Fibroblast of lung (primary cell): ENCODE data around the gene LSM2. TPM values are rescaled to one million over a fixed set of nuclear protein-coding genes. Genes with fewer than 3 reads are reported as not detected.

Experiments
- DNase-seq, 2 donors: peaks; one replicate each; pipeline versions ENCODE4 v3.0.0 to v3.0.0-alpha.2; 2010; ENCODE audit warnings: low read depth in 2 of 2
- H2AFZ ChIP-seq: 2 replicates; pipeline ENCODE4 v1.5.1; 2012; ENCODE audit warnings: low read length, control low read depth, inconsistent platforms
- H3K27ac ChIP-seq: 2 replicates; pipeline ENCODE4 v1.5.1; 2011; ENCODE audit warnings: low read length, control low read depth; ENCODE audit not compliant: insufficient read depth
- H3K27me3 ChIP-seq: 2 replicates; pipeline ENCODE4 v1.5.1; 2011; ENCODE audit warnings: mild to moderate bottlenecking, low read length; ENCODE audit not compliant: control insufficient read depth, insufficient read depth
- H3K36me3 ChIP-seq: 2 replicates; pipeline ENCODE4 v1.5.1; 2011; ENCODE audit warnings: low read length; ENCODE audit not compliant: control insufficient read depth, insufficient read depth
- H3K4me1 ChIP-seq: 2 replicates; pipeline ENCODE4 v1.5.1; 2011; ENCODE audit warnings: low read length; ENCODE audit not compliant: control insufficient read depth, insufficient read depth; ENCODE audit errors: extremely low read depth
- H3K4me2 ChIP-seq: 2 replicates; pipeline ENCODE4 v1.5.1; 2011; ENCODE audit warnings: low read length, control low read depth; ENCODE audit not compliant: insufficient read depth; ENCODE audit errors: extremely low read depth
- H3K4me3 ChIP-seq, 4 experiments: fragments of 200-600 bp in 1 of 4; sonication (generic) in 1 of 4; replicated peaks in 1 of 4; 2 replicates each; pipeline ENCODE4 v1.5.1; 2011 to 2016; ENCODE audit warnings: low read length in 4 of 4, low read depth in 3 of 4, mild to moderate bottlenecking in 3 of 4, control low read depth in 2 of 4, inconsistent platforms in 1 of 4, mixed read lengths in 1 of 4; ENCODE audit not compliant: insufficient read depth in 1 of 4; ENCODE audit errors: control extremely low read depth in 1 of 4
- H3K79me2 ChIP-seq: 2 replicates; pipeline ENCODE4 v1.5.1; 2012; ENCODE audit warnings: mild to moderate bottlenecking, low read length, inconsistent platforms; ENCODE audit not compliant: control insufficient read depth, insufficient read depth
- H3K9ac ChIP-seq: 2 replicates; pipeline ENCODE4 v1.5.1; 2011; ENCODE audit warnings: mild to moderate bottlenecking, low read length, control low read depth; ENCODE audit not compliant: insufficient read depth
- H3K9me3 ChIP-seq: 2 replicates; pipeline ENCODE4 v1.5.1; 2012; ENCODE audit warnings: low read depth, low read length; ENCODE audit not compliant: control insufficient read depth, insufficient read depth
- H4K20me1 ChIP-seq: 2 replicates; pipeline ENCODE4 v1.5.1; 2011; ENCODE audit warnings: low read length; ENCODE audit not compliant: control insufficient read depth, insufficient read depth; ENCODE audit errors: extremely low read depth
- EZH2 ChIP-seq: IDR thresholded peaks from 2 replicates; pipeline ENCODE4 v1.5.1; 2012; ENCODE audit warnings: low read length, control low read depth, mild to moderate bottlenecking; ENCODE audit errors: missing control alignments
- polyA plus RNA-seq, 2 donors: library from polyadenylated mRNA; depleted of rRNA in 1 of 2; stranded (reverse) in 1 of 2; unstranded in 1 of 2; fragments of >200 nt; gene quantifications; 2 replicates each; pipeline ENCODE4 v1.2.1, GENCODE V29; 2011 to 2012; ENCODE audit warnings: missing spikeins in 1 of 2
- total RNA-seq: library from RNA; depleted of rRNA; stranded (reverse); fragments of >200 nt; gene quantifications from 2 replicates; pipeline ENCODE4 v1.2.1, GENCODE V29; 2014
- TF ChIP-seq, protein P1 (sequence below), 2 donors: IDR thresholded peaks in 1 of 2; conservative IDR thresholded peaks in 1 of 2; 1 replicate in 1 of 2; 2 replicates in 1 of 2; pipeline ENCODE4 v1.5.1; 2011 to 2012; ENCODE audit warnings: low read length in 2 of 2, control low read depth in 1 of 2, inconsistent platforms in 1 of 2, low read depth in 1 of 2, mild to moderate bottlenecking in 1 of 2

The LSM2 gene
- total and polyA plus RNA-seq, 2 donors (not counting 1 experiment from before 2014, with no cell fraction given): 24.3 to 34.7 TPM

DNA sequence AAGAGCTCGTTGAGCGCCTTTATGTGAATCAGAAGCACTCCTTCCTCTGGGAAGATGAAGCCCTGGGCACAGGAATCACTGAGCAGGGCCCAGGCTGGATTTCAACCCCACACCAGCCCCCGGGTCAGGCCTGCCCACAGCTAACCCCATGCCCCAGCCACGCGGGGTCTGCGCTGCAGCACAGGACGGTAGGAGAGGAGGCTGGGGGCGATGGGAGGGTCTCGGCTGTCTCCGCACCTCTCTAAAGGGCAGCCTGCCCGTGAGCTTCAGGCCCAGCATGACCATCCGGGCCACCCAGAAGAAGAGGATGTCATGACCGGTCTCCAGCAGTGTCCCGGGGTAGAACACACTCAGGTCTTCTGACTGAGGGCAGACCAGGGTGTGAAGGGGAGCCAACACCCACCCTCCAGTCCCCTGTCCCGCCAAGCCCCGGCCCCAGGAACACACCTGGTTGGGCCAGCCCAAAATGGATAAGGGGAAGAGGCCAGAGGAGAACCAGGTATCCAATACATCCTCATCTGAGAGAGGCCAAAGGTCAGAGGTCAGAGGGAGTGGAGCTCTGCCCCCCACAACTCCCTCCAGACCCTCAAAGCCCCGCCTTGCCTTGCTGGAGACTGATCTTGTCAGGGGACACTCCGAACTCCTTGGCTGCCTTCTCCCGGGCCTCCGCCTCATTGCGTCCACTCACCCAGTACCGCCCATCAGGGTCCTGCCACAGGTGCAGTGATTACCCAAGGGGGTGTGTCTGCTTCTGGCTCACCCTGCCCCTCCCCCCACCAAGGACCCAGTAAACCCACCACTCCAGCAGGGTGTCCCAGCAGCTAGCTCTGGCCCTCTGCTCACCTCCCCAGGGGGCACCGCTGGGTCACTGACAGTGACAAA, 25.3 kb downstream of the LSM2 start:
- TF ChIP-seq EZH2: no peak
- TF ChIP-seq, protein P1, sequence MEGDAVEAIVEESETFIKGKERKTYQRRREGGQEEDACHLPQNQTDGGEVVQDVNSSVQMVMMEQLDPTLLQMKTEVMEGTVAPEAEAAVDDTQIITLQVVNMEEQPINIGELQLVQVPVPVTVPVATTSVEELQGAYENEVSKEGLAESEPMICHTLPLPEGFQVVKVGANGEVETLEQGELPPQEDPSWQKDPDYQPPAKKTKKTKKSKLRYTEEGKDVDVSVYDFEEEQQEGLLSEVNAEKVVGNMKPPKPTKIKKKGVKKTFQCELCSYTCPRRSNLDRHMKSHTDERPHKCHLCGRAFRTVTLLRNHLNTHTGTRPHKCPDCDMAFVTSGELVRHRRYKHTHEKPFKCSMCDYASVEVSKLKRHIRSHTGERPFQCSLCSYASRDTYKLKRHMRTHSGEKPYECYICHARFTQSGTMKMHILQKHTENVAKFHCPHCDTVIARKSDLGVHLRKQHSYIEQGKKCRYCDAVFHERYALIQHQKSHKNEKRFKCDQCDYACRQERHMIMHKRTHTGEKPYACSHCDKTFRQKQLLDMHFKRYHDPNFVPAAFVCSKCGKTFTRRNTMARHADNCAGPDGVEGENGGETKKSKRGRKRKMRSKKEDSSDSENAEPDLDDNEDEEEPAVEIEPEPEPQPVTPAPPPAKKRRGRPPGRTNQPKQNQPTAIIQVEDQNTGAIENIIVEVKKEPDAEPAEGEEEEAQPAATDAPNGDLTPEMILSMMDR (conservative IDR thresholded peaks at IDR 0.05 in 1 of 2, IDR thresholded peaks at IDR 0.05 in 1 of 2; ENCODE audit: low read depth in 1 of 2, low read length in 2 of 2): no peak
- Histone ChIP-seq H3K36me3 (peaks cover 27% of the 10 kb centered on the region), H3K4me1 (peaks cover 7% of the 10 kb centered on the region), H3K4me3 (no peak overlapping the region), H3K9me3 (no peaks in the 10 kb centered on the region), H4K20me1 (no peaks in the 10 kb centered on the region), H3K79me2 (no peaks in the 10 kb centered on the region), H3K4me2 (no peak overlapping the region), H2AFZ (no peak overlapping the region), H3K27ac (no peak overlapping the region), H3K9ac (no peak overlapping the region), H3K27me3 (no peaks in the 10 kb centered on the region)
- DNase-seq: no peak

DNA sequence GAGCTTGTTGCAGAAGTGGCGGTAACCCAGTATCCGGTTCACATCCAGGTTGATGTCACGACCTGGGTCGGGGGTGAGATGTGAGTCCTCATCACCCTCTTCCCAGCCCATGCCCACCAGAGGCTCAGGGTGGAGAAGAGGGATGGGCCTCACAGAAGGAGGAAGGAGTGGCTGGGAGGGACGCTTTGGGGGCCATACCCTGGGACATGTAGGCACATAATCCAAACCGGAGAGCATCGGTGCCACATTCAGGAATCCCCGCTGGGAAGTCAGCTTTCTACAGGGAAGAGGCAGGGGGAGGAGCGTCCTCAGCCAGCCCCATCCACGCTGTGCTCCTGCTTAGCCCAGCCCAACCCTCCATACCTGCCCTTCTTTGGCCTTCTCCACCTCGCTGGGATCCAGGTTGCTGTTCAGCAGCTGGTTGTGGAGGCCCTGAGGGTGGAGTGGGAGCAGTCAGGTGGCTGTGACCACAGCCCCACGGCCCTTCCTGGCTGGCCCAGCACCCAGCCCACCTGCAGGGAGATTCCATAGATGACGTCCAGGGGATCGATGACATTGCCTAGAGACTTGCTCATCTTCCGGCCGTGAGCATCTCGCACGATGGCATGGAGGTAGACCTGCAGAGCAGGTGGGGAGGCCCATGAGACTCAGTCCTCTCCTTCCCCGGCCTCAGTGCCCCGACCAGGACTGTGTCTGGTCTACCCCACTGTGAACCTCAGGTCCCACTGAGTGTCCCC, 26.1 kb downstream of the LSM2 start:
- Histone ChIP-seq H2AFZ (no peak overlapping the region), H3K27ac (no peak overlapping the region), H3K27me3 (no peaks in the 10 kb centered on the region), H3K4me1 (peaks cover 7% of the 10 kb centered on the region), H3K9ac (no peak overlapping the region), H3K79me2 (no peaks in the 10 kb centered on the region), H4K20me1 (no peaks in the 10 kb centered on the region), H3K4me3 (no peak overlapping the region), H3K36me3 (peaks cover 27% of the 10 kb centered on the region), H3K9me3 (no peaks in the 10 kb centered on the region), H3K4me2 (no peak overlapping the region)
- no peak for DNase-seq
- TF ChIP-seq, protein P1 (conservative IDR thresholded peaks at IDR 0.05 in 1 of 2, IDR thresholded peaks at IDR 0.05 in 1 of 2; ENCODE audit: low read depth in 1 of 2, low read length in 2 of 2): no peak
- TF ChIP-seq EZH2: no peak

DNA sequence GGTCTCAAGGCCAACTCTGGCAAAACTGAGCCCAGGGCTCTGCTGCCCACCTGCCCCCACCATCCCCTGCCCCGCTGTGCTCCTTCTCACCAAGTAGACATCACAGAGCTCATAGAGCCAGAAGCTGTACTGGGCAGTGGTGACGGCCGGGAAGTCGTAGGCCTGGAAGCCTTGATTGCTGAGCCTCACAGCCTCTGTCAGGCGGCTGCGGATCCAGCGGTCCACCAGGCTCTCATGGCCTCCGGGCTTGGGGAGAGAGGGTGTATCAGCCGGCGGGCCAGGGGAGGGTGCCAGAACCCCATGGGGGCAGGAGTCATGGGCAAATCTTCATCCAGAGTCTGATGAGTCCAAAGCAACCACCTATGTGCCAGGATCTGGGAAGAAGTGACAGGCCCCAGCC, 26.9 kb downstream of the LSM2 start:
- Histone ChIP-seq H2AFZ (no peak overlapping the region), H3K79me2 (no peaks in the 10 kb centered on the region), H3K27ac (no peak overlapping the region), H3K27me3 (no peaks in the 10 kb centered on the region), H3K4me3 (no peak overlapping the region), H3K4me1 (peaks cover 7% of the 10 kb centered on the region), H3K36me3 (peaks cover 20% of the 10 kb centered on the region), H4K20me1 (no peaks in the 10 kb centered on the region), H3K4me2 (no peak overlapping the region), H3K9me3 (no peaks in the 10 kb centered on the region), H3K9ac (no peak overlapping the region)
- no peak for DNase-seq
- TF ChIP-seq, protein P1 (conservative IDR thresholded peaks at IDR 0.05 in 1 of 2, IDR thresholded peaks at IDR 0.05 in 1 of 2; ENCODE audit: low read depth in 1 of 2, low read length in 2 of 2): no peak
- TF ChIP-seq EZH2: no peak
